ENCODE measurements around the gene AGTPBP1.

AGTPBP1 gene

DNA sequence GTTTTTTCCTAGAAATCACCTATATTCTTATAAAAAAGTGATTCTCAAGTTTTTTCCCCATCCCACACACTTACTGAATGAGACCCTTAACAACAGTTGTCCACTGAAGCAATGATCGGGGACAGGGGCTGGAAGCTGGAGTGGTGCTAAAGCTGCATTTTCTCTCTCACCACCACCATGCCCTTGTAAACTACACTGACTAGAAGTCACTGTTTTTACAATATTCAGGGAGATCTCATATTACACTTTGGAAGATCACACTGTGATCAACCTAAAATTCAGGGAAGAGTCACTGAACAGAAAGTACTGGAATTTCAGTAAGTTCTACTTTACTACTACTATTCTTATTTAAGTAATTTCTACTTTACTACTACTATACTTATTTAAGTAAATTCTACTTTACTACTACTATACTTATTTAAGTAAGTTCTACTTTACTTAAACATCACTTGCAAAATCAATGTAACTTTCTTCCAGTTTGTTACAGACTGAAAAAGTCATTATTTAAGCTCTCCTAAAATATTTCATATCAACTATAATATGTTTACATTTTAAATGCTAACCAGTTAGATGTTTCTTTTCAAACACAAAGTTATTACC is 164.3 kb downstream of the AGTPBP1 start:
- TF ChIP-seq EP300 (IDR thresholded peaks at IDR 0.05; ENCODE audit: borderline replicate concordance), result no peak
- no peak for TF ChIP-seq CREB1 (IDR thresholded peaks at IDR 0.05; ENCODE audit: low read depth)
- TF ChIP-seq RAD21 (IDR thresholded peaks at IDR 0.05; ENCODE audit: low read depth), result no peak
- TF ChIP-seq CEBPB (IDR thresholded peaks at IDR 0.05), result no peak
- TF ChIP-seq FOXM1 (IDR thresholded peaks at IDR 0.05; ENCODE audit: borderline replicate concordance, low read depth), result no peak
- TF ChIP-seq, protein P1, sequence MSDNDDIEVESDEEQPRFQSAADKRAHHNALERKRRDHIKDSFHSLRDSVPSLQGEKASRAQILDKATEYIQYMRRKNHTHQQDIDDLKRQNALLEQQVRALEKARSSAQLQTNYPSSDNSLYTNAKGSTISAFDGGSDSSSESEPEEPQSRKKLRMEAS (IDR thresholded peaks at IDR 0.05), result no peak
- TF ChIP-seq EGR1 (IDR thresholded peaks at IDR 0.05), result no peak

DNA sequence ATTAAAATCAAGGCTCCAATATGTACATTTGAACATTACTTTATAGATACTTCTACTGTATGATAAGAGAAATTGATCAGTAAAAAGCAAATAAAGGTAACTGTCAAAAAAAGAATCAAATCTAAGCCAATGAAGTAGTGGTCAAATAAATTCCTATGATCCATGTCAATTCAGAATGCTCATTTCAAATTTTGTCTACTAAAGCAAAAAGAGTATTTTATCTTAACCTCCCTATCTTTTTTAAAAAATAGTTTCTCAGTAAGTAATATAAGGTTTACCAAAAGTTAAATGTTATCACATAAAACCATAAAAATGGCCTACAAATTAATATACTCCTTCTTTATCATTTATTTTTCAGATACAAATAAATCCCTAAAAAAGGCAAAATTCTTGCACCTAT is 165.9 kb downstream of the AGTPBP1 start:
- TF ChIP-seq ZBTB7A (IDR thresholded peaks at IDR 0.05; ENCODE audit: low read depth), result no peak
- TF ChIP-seq EGR1 (IDR thresholded peaks at IDR 0.05), result no peak
- TF ChIP-seq, protein P2, sequence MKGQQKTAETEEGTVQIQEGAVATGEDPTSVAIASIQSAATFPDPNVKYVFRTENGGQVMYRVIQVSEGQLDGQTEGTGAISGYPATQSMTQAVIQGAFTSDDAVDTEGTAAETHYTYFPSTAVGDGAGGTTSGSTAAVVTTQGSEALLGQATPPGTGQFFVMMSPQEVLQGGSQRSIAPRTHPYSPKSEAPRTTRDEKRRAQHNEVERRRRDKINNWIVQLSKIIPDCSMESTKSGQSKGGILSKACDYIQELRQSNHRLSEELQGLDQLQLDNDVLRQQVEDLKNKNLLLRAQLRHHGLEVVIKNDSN (IDR thresholded peaks at IDR 0.05), result no peak
- no peak for TF ChIP-seq EP300 (IDR thresholded peaks at IDR 0.05; ENCODE audit: borderline replicate concordance)
- TF ChIP-seq, protein P3, sequence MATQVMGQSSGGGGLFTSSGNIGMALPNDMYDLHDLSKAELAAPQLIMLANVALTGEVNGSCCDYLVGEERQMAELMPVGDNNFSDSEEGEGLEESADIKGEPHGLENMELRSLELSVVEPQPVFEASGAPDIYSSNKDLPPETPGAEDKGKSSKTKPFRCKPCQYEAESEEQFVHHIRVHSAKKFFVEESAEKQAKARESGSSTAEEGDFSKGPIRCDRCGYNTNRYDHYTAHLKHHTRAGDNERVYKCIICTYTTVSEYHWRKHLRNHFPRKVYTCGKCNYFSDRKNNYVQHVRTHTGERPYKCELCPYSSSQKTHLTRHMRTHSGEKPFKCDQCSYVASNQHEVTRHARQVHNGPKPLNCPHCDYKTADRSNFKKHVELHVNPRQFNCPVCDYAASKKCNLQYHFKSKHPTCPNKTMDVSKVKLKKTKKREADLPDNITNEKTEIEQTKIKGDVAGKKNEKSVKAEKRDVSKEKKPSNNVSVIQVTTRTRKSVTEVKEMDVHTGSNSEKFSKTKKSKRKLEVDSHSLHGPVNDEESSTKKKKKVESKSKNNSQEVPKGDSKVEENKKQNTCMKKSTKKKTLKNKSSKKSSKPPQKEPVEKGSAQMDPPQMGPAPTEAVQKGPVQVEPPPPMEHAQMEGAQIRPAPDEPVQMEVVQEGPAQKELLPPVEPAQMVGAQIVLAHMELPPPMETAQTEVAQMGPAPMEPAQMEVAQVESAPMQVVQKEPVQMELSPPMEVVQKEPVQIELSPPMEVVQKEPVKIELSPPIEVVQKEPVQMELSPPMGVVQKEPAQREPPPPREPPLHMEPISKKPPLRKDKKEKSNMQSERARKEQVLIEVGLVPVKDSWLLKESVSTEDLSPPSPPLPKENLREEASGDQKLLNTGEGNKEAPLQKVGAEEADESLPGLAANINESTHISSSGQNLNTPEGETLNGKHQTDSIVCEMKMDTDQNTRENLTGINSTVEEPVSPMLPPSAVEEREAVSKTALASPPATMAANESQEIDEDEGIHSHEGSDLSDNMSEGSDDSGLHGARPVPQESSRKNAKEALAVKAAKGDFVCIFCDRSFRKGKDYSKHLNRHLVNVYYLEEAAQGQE (IDR thresholded peaks at IDR 0.05; ENCODE audit: low read depth), result no peak
- no peak for TF ChIP-seq TEAD4 (IDR thresholded peaks at IDR 0.05)
- no peak for TF ChIP-seq RAD21 (IDR thresholded peaks at IDR 0.05; ENCODE audit: low read depth)
- no peak for TF ChIP-seq NFIC (IDR thresholded peaks at IDR 0.05)
- TF ChIP-seq TCF12 (IDR thresholded peaks at IDR 0.05; ENCODE audit: low read depth), result no peak
- TF ChIP-seq, protein P1 (IDR thresholded peaks at IDR 0.05), result no peak

DNA sequence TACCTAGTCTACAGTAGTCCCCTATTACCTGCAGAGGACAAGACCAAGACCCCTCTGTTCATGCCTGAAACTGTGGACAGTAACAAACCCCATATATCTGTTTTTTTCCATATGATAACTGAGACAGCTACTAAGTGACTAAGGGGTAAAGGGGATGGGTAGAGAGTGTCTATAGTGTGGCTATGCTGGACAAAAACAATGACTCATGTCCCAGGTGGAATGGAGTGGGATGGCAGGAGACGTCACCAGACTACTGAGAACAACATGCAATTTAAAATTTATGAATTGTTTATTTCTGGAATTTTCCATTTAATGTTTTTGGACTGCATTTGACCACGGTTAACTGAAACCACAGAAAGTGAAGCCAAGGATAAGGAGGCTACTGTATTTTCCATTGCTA is 171.8 kb downstream of the AGTPBP1 start:
- TF ChIP-seq, protein P1 (IDR thresholded peaks at IDR 0.05), result no peak
- TF ChIP-seq CEBPB (IDR thresholded peaks at IDR 0.05), result no peak
- no peak for TF ChIP-seq EP300 (IDR thresholded peaks at IDR 0.05; ENCODE audit: borderline replicate concordance)
- TF ChIP-seq NFIC (IDR thresholded peaks at IDR 0.05), result no peak
- no peak for TF ChIP-seq TCF12 (IDR thresholded peaks at IDR 0.05; ENCODE audit: low read depth)
- no peak for TF ChIP-seq CREB1 (IDR thresholded peaks at IDR 0.05; ENCODE audit: low read depth)
- no peak for TF ChIP-seq FOXM1 (IDR thresholded peaks at IDR 0.05; ENCODE audit: borderline replicate concordance, low read depth)
- no peak for TF ChIP-seq YY1 (IDR thresholded peaks at IDR 0.05; ENCODE audit: low read depth)
- no peak for TF ChIP-seq EGR1 (IDR thresholded peaks at IDR 0.05)
- no peak for TF ChIP-seq TAF1 (IDR thresholded peaks at IDR 0.05; ENCODE audit: low read depth)
- TF ChIP-seq ZBTB7A (IDR thresholded peaks at IDR 0.05; ENCODE audit: low read depth), result no peak
- TF ChIP-seq, protein P2 (IDR thresholded peaks at IDR 0.05), result no peak
- TF ChIP-seq TEAD4 (IDR thresholded peaks at IDR 0.05), result no peak
- TF ChIP-seq RAD21 (IDR thresholded peaks at IDR 0.05; ENCODE audit: low read depth), result no peak
- TF ChIP-seq, protein P3 (IDR thresholded peaks at IDR 0.05; ENCODE audit: low read depth), result no peak

DNA sequence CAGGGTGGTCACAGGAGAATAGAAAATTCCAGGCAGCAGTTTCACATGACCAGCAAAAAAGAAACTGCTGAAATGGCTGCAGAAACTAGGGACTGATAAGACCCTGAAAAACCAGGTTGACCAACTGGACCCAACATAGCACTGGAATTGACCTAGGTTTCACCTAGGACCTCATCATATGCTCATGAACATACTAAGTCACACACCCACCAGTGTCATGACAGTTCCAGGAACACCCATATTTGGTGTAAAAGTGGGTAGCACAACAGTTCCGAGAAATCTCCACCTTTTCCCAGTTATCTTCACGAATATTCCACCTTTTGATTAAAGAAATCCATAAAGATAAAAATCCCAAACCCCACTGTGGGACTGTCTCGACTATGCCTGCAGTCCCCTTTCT is 182.2 kb downstream of the AGTPBP1 start:
- TF ChIP-seq NFIC (IDR thresholded peaks at IDR 0.05), result no peak
- TF ChIP-seq, protein P2 (IDR thresholded peaks at IDR 0.05), result no peak
- TF ChIP-seq TEAD4 (IDR thresholded peaks at IDR 0.05), result no peak
- no peak for TF ChIP-seq YY1 (IDR thresholded peaks at IDR 0.05; ENCODE audit: low read depth)
- no peak for TF ChIP-seq TAF1 (IDR thresholded peaks at IDR 0.05; ENCODE audit: low read depth)

DNA sequence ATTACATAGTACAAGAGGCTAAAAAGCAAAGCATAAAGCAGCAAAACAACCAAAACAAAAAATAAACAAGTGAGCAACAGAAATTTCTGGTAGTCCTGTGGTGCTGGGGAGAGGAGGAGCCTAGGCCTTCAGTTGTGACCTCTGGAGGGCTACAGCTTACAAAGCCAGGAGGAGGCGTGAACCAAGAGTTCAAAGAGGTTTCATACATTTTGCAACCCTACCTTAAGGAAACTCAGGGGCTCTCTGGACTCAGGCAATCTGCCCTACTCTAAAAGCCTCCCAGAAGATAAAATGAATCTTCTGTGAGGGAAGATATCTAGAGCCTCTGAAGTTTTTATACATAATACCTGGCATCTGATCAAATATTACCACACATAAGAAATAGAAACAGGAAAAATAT is 187.4 kb downstream of the AGTPBP1 start:
- TF ChIP-seq NFIC (IDR thresholded peaks at IDR 0.05) (no peak), TAF1 (IDR thresholded peaks at IDR 0.05; ENCODE audit: low read depth) (no peak), CEBPB (IDR thresholded peaks at IDR 0.05) (no peak), EGR1 (IDR thresholded peaks at IDR 0.05) (no peak), FOXM1 (IDR thresholded peaks at IDR 0.05; ENCODE audit: borderline replicate concordance, low read depth) (no peak), RAD21 (IDR thresholded peaks at IDR 0.05; ENCODE audit: low read depth) (no peak), CREB1 (IDR thresholded peaks at IDR 0.05; ENCODE audit: low read depth) (no peak), YY1 (IDR thresholded peaks at IDR 0.05; ENCODE audit: low read depth) (no peak), TEAD4 (IDR thresholded peaks at IDR 0.05) (no peak), TCF12 (IDR thresholded peaks at IDR 0.05; ENCODE audit: low read depth) (no peak), ZBTB7A (IDR thresholded peaks at IDR 0.05; ENCODE audit: low read depth) (no peak), EP300 (IDR thresholded peaks at IDR 0.05; ENCODE audit: borderline replicate concordance) (no peak)
- TF ChIP-seq, protein P2 (IDR thresholded peaks at IDR 0.05), result no peak
- TF ChIP-seq, protein P1 (IDR thresholded peaks at IDR 0.05), result no peak
- TF ChIP-seq, protein P3 (IDR thresholded peaks at IDR 0.05; ENCODE audit: low read depth), result no peak

All from Ishikawa (cell line).